OCI-LY7 (cell line): ENCODE data around the gene TMEM204. TPM values are rescaled to one million over a fixed set of nuclear protein-coding genes. Genes with fewer than 3 reads are reported as not detected.

Experiments
- BruUV-seq: library from RNA; stranded (reverse); fragments of 400-500 nt; replicated peaks from 2 replicates; lab custom pipeline; 2021; lab: Mats Ljungman, UMichigan
- CTCF ChIA-PET: fragments of 300-600 bp; sonication (Branson Sonifier 250); formaldehyde crosslinking; loops from one replicate; lab custom pipeline; 2022; ENCODE audit warnings: antibody characterized with exemption; ENCODE audit not compliant: unreplicated experiment; lab: Charles Lee
- POLR2A ChIA-PET: fragments of 300-600 bp; sonication (Branson Sonifier 250); formaldehyde crosslinking; loops from one replicate; lab custom pipeline; 2022; ENCODE audit warnings: antibody characterized with exemption; lab: Charles Lee
- DNase-seq: peaks from one replicate; pipeline ENCODE4 v3.0.0-alpha.2; 2015; ENCODE audit warnings: low spot score
- H2AFZ ChIP-seq: fragments of 200-600 bp; sonication (generic), shearing (Covaris generic); 2 replicates; pipeline ENCODE4 v1.6.1; 2014; ENCODE audit warnings: mild to moderate bottlenecking, antibody characterized with exemption, low read length, moderate library complexity
- H3K27ac ChIP-seq: fragments of 200-600 bp; sonication (generic); 2 replicates; pipeline ENCODE4 v1.5.1; 2014; ENCODE audit warnings: mixed run types, low read depth, mild to moderate bottlenecking, moderate library complexity, low read length, inconsistent platforms; ENCODE audit not compliant: poor library complexity, severe bottlenecking
- H3K36me3 ChIP-seq: fragments of 200-600 bp; sonication (generic); 2 replicates; pipeline ENCODE4 v1.6.1; 2014; ENCODE audit warnings: mild to moderate bottlenecking, antibody characterized with exemption, low read length, moderate library complexity, mixed read lengths; ENCODE audit not compliant: insufficient read depth
- H3K4me1 ChIP-seq: fragments of 200-600 bp; sonication (generic); 2 replicates; pipeline ENCODE4 v1.5.1; 2014; ENCODE audit warnings: mild to moderate bottlenecking, low read length; ENCODE audit not compliant: insufficient read depth, poor library complexity, severe bottlenecking
- H3K4me2 ChIP-seq: fragments of 200-600 bp; sonication (generic); 2 replicates; pipeline ENCODE4 v1.6.1; 2014; ENCODE audit warnings: mild to moderate bottlenecking, low read length
- H3K4me3 ChIP-seq: fragments of 200-600 bp; sonication (generic); 2 replicates; pipeline ENCODE4 v1.5.1; 2014; ENCODE audit warnings: mild to moderate bottlenecking, low read depth, low read length; ENCODE audit not compliant: poor library complexity, severe bottlenecking
- H3K79me2 ChIP-seq: fragments of 200-600 bp; sonication (generic); 2 replicates; pipeline ENCODE4 v1.6.1; 2016; ENCODE audit warnings: low read depth, mild to moderate bottlenecking, low read length, moderate library complexity, mixed read lengths; ENCODE audit not compliant: insufficient read depth
- H3K9me2 ChIP-seq: fragments of 200-600 bp; sonication (generic); 2 replicates; pipeline ENCODE4 v1.6.1; 2016; ENCODE audit warnings: mild to moderate bottlenecking, low read length, mixed read lengths; ENCODE audit not compliant: insufficient read depth
- H3K9me3 ChIP-seq: fragments of 200-600 bp; sonication (generic); 2 replicates; pipeline ENCODE4 v1.6.1; 2014; ENCODE audit warnings: mild to moderate bottlenecking, mixed run types, low read length, mixed read lengths
- H4K20me1 ChIP-seq: fragments of 200-600 bp; sonication (generic); 2 replicates; pipeline ENCODE4 v1.6.1; 2014; ENCODE audit warnings: mild to moderate bottlenecking, antibody characterized with exemption, low read length, moderate library complexity, mixed read lengths; ENCODE audit not compliant: insufficient read depth
- EZH2phosphoT487 ChIP-seq: fragments of 200-600 bp; sonication (generic); IDR thresholded peaks from 2 replicates; pipeline ENCODE4 v1.6.1; 2018; ENCODE audit warnings: low read depth, borderline replicate concordance, mild to moderate bottlenecking, mixed run types, antibody characterized with exemption, low read length, moderate library complexity, mixed read lengths
- intact Hi-C: fragments of 100-400 bp; cut with micrococcal nuclease; formaldehyde crosslinking; loops from one replicate; pipeline ENCODE4 v1.10.0; 2022; ENCODE audit not compliant: unreplicated experiment
- total RNA-seq, 2 experiments: library from RNA; depleted of rRNA in 1 of 2; stranded (reverse); fragments of >200 nt in 1 of 2; shearing (Covaris generic) in 1 of 2; gene quantifications; 2 replicates each; pipeline ENCODE4 v1.2.3, GENCODE V29; 2014 to 2022
- TF ChIP-seq, protein P1 (sequence below): fragments of 200-600 bp; sonication (generic); conservative IDR thresholded peaks from 2 replicates; pipeline ENCODE4 v1.5.1; 2014; ENCODE audit warnings: mild to moderate bottlenecking, antibody characterized with exemption, low read length, moderate library complexity, mixed read lengths

Gene TMEM204
- total RNA-seq, 2 experiments from 2014 or later: not detected

DNA sequence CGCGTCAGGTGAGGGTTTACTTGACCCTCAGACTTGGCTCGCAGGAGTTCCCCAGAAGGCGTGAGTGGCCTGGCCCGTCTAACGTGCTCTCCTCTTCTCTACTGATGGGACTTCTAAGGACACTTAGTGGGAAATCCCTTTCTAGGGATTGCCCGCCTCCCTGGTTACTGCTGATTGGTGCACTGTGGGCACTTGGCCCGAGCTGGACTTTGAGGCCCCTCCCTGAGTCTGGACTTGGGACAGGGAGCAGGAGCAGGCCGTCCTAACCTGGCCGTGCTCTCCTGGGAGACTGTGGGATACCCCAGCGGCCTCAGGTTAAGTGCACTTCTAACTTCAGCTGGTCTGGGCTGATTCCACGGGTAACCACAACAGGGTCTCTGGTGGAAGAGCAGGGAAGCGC, 63.7 kb downstream of the TMEM204 start:
- Histone ChIP-seq H3K9me2 (no peaks in the 10 kb centered on the region), H2AFZ (no peak overlapping the region), H3K4me3 (no peak overlapping the region), H3K4me2 (no peak overlapping the region), H4K20me1 (no peaks in the 10 kb centered on the region), H3K27ac (no peak overlapping the region), H3K9me3 (no peaks in the 10 kb centered on the region), H3K4me1 (no peaks in the 10 kb centered on the region), H3K36me3 (no peaks in the 10 kb centered on the region), H3K79me2 (no peaks in the 10 kb centered on the region)
- no peak for DNase-seq
- BruUV-seq: no TSS peak
- intact Hi-C loops: no loop called here
- POLR2A ChIA-PET: no interaction called here
- TF ChIP-seq EZH2phosphoT487: no peak
- TF ChIP-seq, protein P1, sequence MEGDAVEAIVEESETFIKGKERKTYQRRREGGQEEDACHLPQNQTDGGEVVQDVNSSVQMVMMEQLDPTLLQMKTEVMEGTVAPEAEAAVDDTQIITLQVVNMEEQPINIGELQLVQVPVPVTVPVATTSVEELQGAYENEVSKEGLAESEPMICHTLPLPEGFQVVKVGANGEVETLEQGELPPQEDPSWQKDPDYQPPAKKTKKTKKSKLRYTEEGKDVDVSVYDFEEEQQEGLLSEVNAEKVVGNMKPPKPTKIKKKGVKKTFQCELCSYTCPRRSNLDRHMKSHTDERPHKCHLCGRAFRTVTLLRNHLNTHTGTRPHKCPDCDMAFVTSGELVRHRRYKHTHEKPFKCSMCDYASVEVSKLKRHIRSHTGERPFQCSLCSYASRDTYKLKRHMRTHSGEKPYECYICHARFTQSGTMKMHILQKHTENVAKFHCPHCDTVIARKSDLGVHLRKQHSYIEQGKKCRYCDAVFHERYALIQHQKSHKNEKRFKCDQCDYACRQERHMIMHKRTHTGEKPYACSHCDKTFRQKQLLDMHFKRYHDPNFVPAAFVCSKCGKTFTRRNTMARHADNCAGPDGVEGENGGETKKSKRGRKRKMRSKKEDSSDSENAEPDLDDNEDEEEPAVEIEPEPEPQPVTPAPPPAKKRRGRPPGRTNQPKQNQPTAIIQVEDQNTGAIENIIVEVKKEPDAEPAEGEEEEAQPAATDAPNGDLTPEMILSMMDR: no peak
- CTCF ChIA-PET: no interaction called here

DNA sequence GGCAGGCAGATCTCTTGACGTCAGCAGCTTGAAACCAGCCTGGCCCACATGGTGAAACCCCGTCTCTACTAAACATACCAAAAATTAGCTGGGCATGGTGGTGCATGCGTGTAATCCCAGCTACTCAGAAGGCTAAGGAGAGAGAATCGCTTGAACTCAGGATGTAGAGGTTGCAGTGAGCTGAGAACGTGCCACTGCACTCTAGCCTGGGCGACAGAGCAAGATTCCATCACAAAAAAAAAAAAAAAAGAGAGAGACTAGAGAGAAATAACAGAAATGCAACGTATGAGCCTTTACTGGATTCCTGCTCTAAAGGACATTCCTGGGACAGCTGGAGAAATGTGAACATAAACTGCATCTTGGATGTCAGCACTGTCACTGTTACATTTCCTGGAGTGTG, 67.6 kb downstream of the TMEM204 start:
- Histone ChIP-seq H4K20me1 (no peaks in the 10 kb centered on the region), H3K79me2 (no peaks in the 10 kb centered on the region), H2AFZ (no peak overlapping the region), H3K27ac (no peak overlapping the region), H3K4me3 (no peak overlapping the region), H3K9me3 (no peaks in the 10 kb centered on the region), H3K36me3 (peaks cover under 1% of the 10 kb centered on the region; the same call in 1 of the 2 replicates), H3K9me2 (no peaks in the 10 kb centered on the region), H3K4me1 (no peaks in the 10 kb centered on the region), H3K4me2 (no peak overlapping the region)
- TF ChIP-seq, protein P1: no peak
- no peak for TF ChIP-seq EZH2phosphoT487
- DNase-seq: no peak
- intact Hi-C loops: no loop called here
- BruUV-seq: no TSS peak
- ChIA-PET POLR2A (no interaction called here), CTCF (no interaction called here)

- H3K27ac ChIP-seq: no peak overlapping the region
- H3K9me2 ChIP-seq: no peaks in the 10 kb centered on the region
- H4K20me1 ChIP-seq: no peaks in the 10 kb centered on the region
- H3K4me1 ChIP-seq: no peaks in the 10 kb centered on the region
- no peaks in the 10 kb centered on the region for H3K79me2 ChIP-seq
- H3K4me2 ChIP-seq: no peak overlapping the region
- H3K4me3 ChIP-seq: no peak overlapping the region
- POLR2A ChIA-PET: no interaction called here
- CTCF ChIA-PET: no interaction called here
- DNase-seq: no peak
- peaks cover 3% of the 10 kb centered on the region; the same call in 1 of the 2 replicates for H3K36me3 ChIP-seq
- no peak for TF ChIP-seq EZH2phosphoT487
- TF ChIP-seq, protein P1: no peak
- no peak overlapping the region for H2AFZ ChIP-seq
- intact Hi-C loops: no loop called here
- no peaks in the 10 kb centered on the region for H3K9me3 ChIP-seq
- no TSS peak for BruUV-seq
Measured at GRCh38 chr16:1601489-1601888, 68.0 kb downstream of the TMEM204 start.
